NOMO-1 treated with dmso at 0.1 percent for 144 hours (cell line): ENCODE results near the gene RYR1.
A peak's percentile ranks its signal among the peaks of the same experiment; 100 is the strongest.
"Not testable (repeated sequence)": the region's sequence is repeated elsewhere in the genome, so short reads cannot be mapped to it uniquely, and the experiment has no call there.

ENCODE experiments used
- DNase-seq: peaks from one replicate; lab custom pipeline; 2025; ENCODE audit not compliant: unreplicated experiment; lab: John Stamatoyannopoulos, UW

RYR1 gene

GRCh38 chr19:38559428-38560401 lies 126.2 kb downstream of the RYR1 start:
- no peak for DNase-seq

DNA sequence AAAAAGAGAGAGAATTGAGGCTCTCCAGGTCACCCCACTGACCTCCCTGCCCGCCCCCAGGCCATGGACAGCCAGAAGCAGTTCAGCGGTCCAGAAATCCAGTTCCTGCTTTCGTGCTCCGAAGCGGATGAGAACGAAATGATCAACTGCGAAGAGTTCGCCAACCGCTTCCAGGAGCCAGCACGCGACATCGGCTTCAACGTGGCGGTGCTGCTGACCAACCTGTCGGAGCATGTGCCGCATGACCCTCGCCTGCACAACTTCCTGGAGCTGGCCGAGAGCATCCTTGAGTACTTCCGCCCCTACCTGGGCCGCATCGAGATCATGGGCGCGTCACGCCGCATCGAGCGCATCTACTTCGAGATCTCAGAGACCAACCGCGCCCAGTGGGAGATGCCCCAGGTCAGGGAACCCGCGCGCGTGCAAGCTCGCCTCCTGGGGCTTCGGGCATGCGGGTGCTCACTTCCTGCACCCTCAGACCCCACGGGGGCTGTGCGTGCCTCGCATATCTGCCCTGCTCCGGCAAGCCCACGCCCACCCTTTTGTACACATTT lies 127.6 kb downstream of the RYR1 start:
- no peak for DNase-seq

- no peak for DNase-seq
These were observed 128.2 kb downstream of the RYR1 start for GRCh38 chr19:38561658-38562057.

GRCh38 chr19:38562096-38562495 lies 128.6 kb downstream of the RYR1 start:
- DNase-seq: no peak

DNA sequence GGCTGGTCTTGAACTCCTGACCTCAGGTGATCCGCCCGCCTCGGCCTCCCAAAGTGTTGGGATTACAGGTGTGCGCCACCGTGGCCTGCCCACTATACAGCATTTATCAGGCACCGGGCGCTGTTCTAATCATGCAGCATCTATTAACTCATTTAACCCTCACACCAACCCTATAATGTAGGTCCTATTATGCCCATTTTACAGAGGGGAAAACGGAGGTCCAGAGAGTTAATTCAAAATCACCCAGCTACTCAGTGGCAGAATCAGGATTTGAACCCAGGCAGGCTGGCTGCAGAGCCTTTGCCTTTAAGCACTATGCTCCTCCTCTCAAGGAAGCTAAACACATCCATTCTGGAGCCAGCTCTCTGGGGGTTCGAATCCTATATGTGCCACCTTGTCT lies 130.0 kb downstream of the RYR1 start:
- DNase-seq: no peak

DNA sequence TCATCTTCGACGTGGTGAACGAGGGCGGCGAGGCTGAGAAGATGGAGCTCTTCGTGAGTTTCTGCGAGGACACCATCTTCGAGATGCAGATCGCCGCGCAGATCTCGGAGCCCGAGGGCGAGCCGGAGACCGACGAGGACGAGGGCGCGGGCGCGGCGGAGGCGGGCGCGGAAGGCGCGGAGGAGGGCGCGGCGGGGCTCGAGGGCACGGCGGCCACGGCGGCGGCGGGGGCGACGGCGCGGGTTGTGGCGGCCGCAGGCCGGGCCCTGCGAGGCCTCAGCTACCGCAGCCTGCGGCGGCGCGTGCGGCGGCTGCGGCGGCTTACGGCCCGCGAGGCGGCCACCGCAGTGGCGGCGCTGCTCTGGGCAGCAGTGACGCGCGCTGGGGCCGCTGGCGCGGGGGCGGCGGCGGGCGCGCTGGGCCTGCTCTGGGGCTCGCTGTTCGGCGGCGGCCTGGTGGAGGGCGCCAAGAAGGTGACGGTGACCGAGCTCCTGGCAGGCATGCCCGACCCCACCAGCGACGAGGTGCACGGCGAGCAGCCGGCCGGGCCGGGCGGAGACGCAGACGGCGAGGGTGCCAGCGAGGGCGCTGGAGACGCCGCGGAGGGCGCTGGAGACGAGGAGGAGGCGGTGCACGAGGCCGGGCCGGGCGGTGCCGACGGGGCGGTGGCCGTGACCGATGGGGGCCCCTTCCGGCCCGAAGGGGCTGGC lies 131.6 kb downstream of the RYR1 start:
- no peak for DNase-seq

- no peak for DNase-seq
These were observed 132.2 kb downstream of the RYR1 start for GRCh38 chr19:38565691-38566105.

- no peak for DNase-seq
These were observed 136.0 kb downstream of the RYR1 start for GRCh38 chr19:38569368-38569983.

DNA sequence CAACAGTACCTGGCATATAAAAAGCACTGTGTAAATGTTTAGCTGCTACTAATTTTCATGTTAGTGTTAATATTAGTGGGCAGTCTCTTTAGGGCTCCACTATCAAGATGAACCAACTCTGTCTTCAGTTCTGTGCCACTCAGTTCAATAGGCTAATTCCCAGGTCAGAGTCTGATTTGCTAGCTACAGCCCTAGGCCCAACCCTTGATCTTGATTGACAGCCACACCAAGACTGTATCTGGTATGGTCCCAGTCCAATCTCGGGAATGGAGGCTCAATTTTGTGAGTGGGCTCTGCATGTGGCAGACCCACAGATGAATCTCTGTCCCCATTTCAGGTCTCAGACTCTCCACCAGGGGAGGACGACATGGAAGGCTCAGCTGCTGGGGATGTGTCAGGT lies 138.2 kb downstream of the RYR1 start:
- no peak for DNase-seq

- no peak for DNase-seq
These were observed 144.3 kb downstream of the RYR1 start for GRCh38 chr19:38577826-38578225.

- not testable (repeated sequence) for DNase-seq
These were observed 145.8 kb downstream of the RYR1 start for GRCh38 chr19:38579304-38579703.

GRCh38 chr19:38580080-38580479 lies 146.6 kb downstream of the RYR1 start:
- no peak for DNase-seq

GRCh38 chr19:38583219-38583984 lies 149.9 kb downstream of the RYR1 start:
- peak; percentile 45 for DNase-seq

- DNase-seq: no peak
These were observed 150.5 kb downstream of the RYR1 start for GRCh38 chr19:38583985-38584305.

DNA sequence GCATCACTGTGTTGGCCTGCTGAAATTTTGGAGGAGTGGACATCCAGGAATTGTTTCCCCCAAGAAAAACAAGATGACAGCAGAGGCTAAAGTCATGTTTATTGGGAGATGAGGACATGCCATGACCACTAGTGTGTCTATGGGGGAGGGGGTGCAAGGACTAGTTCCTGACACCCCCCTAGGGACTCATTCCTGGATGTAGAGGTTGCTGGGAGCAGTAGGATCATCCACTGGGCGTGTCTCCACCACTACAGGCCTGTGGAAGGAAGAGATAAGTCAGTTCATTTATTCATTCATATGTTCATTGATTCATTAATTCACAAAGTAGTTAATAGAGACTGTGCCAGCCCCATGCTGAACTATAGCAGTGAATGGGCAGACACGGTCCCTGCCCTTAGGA lies 154.1 kb downstream of the RYR1 start:
- no peak for DNase-seq

- no peak for DNase-seq
These were observed 154.6 kb downstream of the RYR1 start for GRCh38 chr19:38588041-38588440.

GRCh38 chr19:38592940-38593339 lies 159.4 kb downstream of the RYR1 start:
- DNase-seq: no peak

DNA sequence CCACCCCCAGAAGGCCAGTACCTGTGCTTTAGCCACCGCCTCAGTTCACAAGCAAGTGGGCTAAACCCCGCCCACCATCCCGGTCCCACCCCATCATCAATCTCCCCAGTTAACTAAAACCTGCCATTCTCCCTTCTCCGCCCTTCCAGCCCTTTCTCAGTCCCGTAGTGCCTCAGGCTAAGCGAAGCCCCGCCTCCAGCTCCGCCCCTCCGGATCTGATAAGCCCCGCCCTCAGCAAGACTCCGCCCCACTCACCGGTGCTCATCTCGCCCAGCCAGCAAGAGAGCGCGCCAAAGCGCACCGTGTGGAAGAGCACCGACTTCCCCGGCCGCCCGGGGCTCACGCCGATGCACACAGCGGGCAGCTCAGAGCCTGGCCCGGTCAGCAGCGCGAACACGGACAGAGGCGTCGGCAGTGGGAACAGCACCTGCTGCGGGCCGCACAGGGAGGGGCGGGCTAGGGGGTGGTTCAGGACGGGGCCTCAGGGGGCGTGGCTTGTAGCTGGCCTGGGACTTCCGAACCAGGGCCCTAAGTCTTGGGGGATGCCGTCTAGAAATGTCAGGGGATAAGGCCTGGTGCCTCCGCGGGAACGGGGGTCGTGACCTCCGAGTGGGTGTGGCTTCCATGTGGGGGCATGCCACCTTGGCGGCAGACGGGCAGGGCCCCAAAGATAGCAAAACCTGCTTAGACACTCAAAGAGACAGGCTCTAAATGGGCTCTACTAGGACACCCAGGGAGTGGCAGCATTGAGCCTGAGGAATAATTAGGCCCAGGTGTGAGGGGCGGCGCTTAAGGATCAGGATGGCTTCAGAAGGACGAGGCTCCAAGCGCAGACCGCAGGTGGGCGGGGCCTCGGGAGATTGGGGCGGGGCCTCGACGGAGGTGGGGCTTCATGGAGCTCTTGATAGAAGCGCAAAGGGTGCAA lies 162.8 kb downstream of the RYR1 start:
- no peak for DNase-seq

GRCh38 chr19:38597075-38597474 lies 163.6 kb downstream of the RYR1 start:
- DNase-seq: no peak

DNA sequence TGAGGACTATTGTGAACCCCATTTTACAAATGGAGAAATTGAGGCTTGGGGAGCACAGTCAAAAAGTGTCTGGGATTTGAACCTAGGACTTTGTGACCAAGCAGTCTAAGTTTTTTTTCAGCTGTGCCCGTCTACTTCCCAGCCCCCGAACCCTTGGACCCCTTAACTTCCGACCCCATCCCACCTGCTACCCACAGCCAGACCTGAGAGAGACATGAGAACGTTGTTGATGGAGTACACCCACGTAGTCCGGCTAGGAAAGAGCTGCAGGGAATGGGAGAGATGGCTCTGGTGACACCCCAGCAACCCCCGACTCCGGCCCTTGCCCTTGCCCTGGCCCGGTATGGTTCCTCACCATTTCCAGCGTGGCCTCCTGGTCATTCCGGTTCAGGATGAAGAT lies 166.2 kb downstream of the RYR1 start:
- no peak for DNase-seq
